Measurements from ENCODE around the gene TMEM247. TPM values are rescaled to one million over a fixed set of nuclear protein-coding genes. Genes with fewer than 3 reads are reported as not detected.
A peak's percentile ranks its signal among the peaks of the same experiment; 100 is the strongest.

TMEM247 gene
- total RNA-seq, 2 experiments from 2014 or later, result not detected

DNA sequence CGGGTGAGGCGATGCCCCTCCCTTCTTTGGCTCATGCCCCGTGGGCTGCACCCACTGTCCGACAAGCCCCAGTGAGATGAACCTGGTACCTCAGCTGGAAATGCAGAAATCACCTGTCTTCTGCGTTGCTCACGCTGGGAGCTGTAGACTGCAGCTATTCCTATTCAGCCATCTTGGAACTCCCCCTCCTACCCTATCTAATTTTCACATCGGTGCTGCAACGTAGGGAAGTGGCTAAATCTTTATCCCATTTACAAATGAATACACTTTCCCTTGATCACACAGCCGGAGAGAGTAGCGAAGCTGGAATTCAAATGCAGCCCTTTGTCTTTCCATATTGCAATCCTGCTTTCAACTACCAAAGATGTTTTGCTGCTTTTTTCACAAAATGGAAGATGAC is 1.4 kb upstream of the TMEM247 start:
- DNase-seq, result no peak
- H3K27me3 Mint-ChIP-seq (ENCODE audit: low read depth), result peaks cover 18% of the 10 kb centered on the region

GRCh38 chr2:46480562-46480961 is 1.2 kb downstream of the TMEM247 start:
- H3K27ac Mint-ChIP-seq, result no peak overlapping the region
- DNase-seq (no peak), ATAC-seq (no peak)
- no peaks in the 10 kb centered on the region for H3K9me3 Mint-ChIP-seq (ENCODE audit: insufficient read depth)
- H3K36me3 Mint-ChIP-seq (ENCODE audit: low read depth), result no peaks in the 10 kb centered on the region
- POLR2A ChIA-PET, result no interaction called here
- CTCF ChIA-PET, result interaction anchor here (1.8 kb wide), 1 partner anchor 18 kb away, joined by 5 read pairs; no protein-coding TSS in a partner anchor
- H3K4me3 Mint-ChIP-seq, result no peak overlapping the region
- peaks cover 8% of the 10 kb centered on the region for H3K4me1 Mint-ChIP-seq (ENCODE audit: low read depth)
- peaks cover 5% of the 10 kb centered on the region for H3K27me3 Mint-ChIP-seq (ENCODE audit: low read depth)

More for the DNA sequence above, 1.4 kb upstream of the TMEM247 start:
- Mint-ChIP-seq H3K4me3 (no peak overlapping the region), H3K4me1 (ENCODE audit: low read depth) (peaks cover 8% of the 10 kb centered on the region), H3K9me3 (ENCODE audit: insufficient read depth) (no peaks in the 10 kb centered on the region), H3K36me3 (ENCODE audit: low read depth) (no peaks in the 10 kb centered on the region), H3K27ac (no peak overlapping the region)
- ChIA-PET CTCF (interaction anchor here (1.3 kb wide), 1 partner anchor 415 kb away, joined by 3 read pairs; no protein-coding TSS in a partner anchor), POLR2A (no interaction called here)
- ATAC-seq, result no peak

- Mint-ChIP-seq H3K9me3 (ENCODE audit: insufficient read depth) (no peaks in the 10 kb centered on the region), H3K36me3 (ENCODE audit: low read depth) (no peaks in the 10 kb centered on the region), H3K27me3 (ENCODE audit: low read depth) (peaks cover 5% of the 10 kb centered on the region), H3K27ac (no peak overlapping the region), H3K4me3 (no peak overlapping the region), H3K4me1 (ENCODE audit: low read depth) (peaks cover 8% of the 10 kb centered on the region)
- POLR2A ChIA-PET, result no interaction called here
- DNase-seq (no peak), ATAC-seq (no peak)
- CTCF ChIA-PET, result interaction anchor here (1.1 to 1.8 kb wide), 3 partner anchors 19 to 296 kb away, joined by 3 to 5 read pairs (median 3); no protein-coding TSS in a partner anchor
These were observed 2.1 kb downstream of the TMEM247 start for GRCh38 chr2:46481198-46482193.

- no peak for ATAC-seq
- ChIA-PET CTCF (interaction anchor here (1.4 kb wide), 1 partner anchor 107 kb away, joined by 3 read pairs; no protein-coding TSS in a partner anchor), POLR2A (no interaction called here)
- no peak for DNase-seq
- no peak overlapping the region for H3K27ac Mint-ChIP-seq
- peaks cover 2% of the 10 kb centered on the region for H3K4me1 Mint-ChIP-seq (ENCODE audit: low read depth)
- no peaks in the 10 kb centered on the region for H3K9me3 Mint-ChIP-seq (ENCODE audit: insufficient read depth)
- H3K36me3 Mint-ChIP-seq (ENCODE audit: low read depth), result no peaks in the 10 kb centered on the region
- no peak overlapping the region for H3K4me3 Mint-ChIP-seq
- H3K27me3 Mint-ChIP-seq (ENCODE audit: low read depth), result peaks cover 5% of the 10 kb centered on the region
These were observed 3.1 kb downstream of the TMEM247 start for GRCh38 chr2:46482490-46482889.

DNA sequence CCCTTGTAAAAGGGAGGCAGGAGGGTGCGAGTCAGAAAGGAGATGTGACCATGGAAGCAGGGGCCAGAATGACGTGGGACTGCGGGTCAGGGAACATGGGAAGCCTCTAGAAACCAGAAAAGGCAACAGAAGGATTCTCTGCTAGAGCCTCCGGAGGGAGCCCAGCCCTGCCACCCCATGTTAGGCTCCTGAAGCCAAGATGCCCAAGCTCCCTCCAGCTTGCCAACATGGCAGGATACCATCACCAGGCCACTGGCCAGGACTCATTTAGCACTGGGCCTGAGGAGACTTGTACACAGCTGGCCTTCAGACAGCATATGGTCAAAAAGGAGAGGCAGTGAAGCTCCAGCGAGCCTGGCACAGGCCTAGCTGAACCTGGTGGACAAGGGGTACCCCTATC is 5.6 kb downstream of the TMEM247 start:
- H3K27ac Mint-ChIP-seq, result no peak overlapping the region
- no peaks in the 10 kb centered on the region for H3K9me3 Mint-ChIP-seq (ENCODE audit: insufficient read depth)
- ChIA-PET POLR2A (no interaction called here), CTCF (no interaction called here)
- peaks cover 5% of the 10 kb centered on the region for H3K27me3 Mint-ChIP-seq (ENCODE audit: low read depth)
- no peaks in the 10 kb centered on the region for H3K36me3 Mint-ChIP-seq (ENCODE audit: low read depth)
- no peak overlapping the region for H3K4me3 Mint-ChIP-seq
- no peak for ATAC-seq
- no peaks in the 10 kb centered on the region for H3K4me1 Mint-ChIP-seq (ENCODE audit: low read depth)
- DNase-seq, result no peak

DNA sequence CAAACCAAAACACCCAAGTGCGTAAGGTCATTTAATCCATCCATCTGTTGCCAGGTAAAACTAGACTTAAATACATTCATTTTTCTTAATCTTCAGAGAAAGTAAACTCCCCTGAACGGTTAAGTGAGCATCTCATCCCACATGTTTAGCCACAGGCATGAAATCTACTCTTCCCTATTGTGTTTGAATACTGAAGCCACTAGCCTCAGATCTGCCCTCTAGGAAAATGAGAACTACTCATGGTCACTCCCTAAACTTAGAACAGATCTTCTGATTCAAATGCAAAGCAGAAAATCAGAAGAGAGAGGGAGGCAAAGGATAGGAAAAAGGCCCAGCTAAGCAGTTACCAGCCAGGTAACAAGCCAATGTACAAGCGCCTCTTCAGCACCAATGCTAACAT is 7.1 kb downstream of the TMEM247 start:
- CTCF ChIA-PET, result interaction anchor here (1.0 kb wide), 1 partner anchor 51 kb away, joined by 3 read pairs; no protein-coding TSS in a partner anchor

DNA sequence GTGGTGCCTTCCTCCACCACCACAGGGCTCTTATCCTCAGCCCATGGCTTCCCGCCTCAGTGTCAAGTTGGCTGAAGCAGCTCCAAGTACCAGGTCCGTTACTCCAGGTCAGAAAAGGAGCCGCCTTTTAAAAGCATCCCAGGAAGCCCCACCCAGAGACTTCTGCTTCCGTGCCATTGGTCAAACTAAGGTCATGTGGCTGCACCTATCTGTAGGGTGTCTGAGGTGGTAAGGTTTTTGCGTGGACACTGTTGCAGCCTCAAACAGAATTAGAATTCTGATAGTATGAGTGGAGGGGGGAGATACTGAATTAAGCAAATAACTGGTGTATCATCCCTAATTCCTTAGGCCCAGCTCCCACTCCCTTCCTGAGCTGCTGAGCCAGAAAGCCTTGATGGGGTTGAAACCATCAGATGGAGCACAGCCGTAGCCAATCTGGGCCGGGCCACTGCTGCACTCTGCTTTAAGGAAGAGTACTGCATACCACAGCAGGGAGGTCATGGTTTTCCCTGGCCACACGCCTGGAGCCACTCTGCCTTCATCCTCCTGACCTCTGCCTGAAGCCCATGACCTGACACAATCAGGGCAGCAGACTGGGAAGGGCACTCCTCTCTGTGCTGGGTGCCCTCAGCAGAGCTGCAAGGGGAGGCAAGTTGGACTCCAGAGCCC is 8.4 kb downstream of the TMEM247 start:
- Mint-ChIP-seq H3K9me3 (ENCODE audit: insufficient read depth) (no peaks in the 10 kb centered on the region), H3K27ac (no peak overlapping the region), H3K4me1 (ENCODE audit: low read depth) (no peaks in the 10 kb centered on the region), H3K36me3 (ENCODE audit: low read depth) (no peaks in the 10 kb centered on the region), H3K27me3 (ENCODE audit: low read depth) (peaks cover 5% of the 10 kb centered on the region), H3K4me3 (no peak overlapping the region)
- no peak for DNase-seq
- CTCF ChIA-PET, result no interaction called here
- no peak for ATAC-seq
- POLR2A ChIA-PET, result no interaction called here

More for the DNA sequence above, 7.1 kb downstream of the TMEM247 start:
- Mint-ChIP-seq H3K4me3 (no peak overlapping the region), H3K27ac (no peak overlapping the region), H3K9me3 (ENCODE audit: insufficient read depth) (no peaks in the 10 kb centered on the region), H3K27me3 (ENCODE audit: low read depth) (peaks cover 5% of the 10 kb centered on the region), H3K36me3 (ENCODE audit: low read depth) (no peaks in the 10 kb centered on the region), H3K4me1 (ENCODE audit: low read depth) (no peaks in the 10 kb centered on the region)
- POLR2A ChIA-PET, result no interaction called here
- ATAC-seq (no peak), DNase-seq (no peak)

GRCh38 chr2:46488389-46488788 is 9.0 kb downstream of the TMEM247 start:
- DNase-seq (no peak), ATAC-seq (no peak)
- CTCF ChIA-PET, result no interaction called here
- H3K27me3 Mint-ChIP-seq (ENCODE audit: low read depth), result peaks cover 5% of the 10 kb centered on the region
- H3K27ac Mint-ChIP-seq, result no peak overlapping the region
- POLR2A ChIA-PET, result no interaction called here
- no peak overlapping the region for H3K4me3 Mint-ChIP-seq
- no peaks in the 10 kb centered on the region for H3K36me3 Mint-ChIP-seq (ENCODE audit: low read depth)
- no peaks in the 10 kb centered on the region for H3K9me3 Mint-ChIP-seq (ENCODE audit: insufficient read depth)
- H3K4me1 Mint-ChIP-seq (ENCODE audit: low read depth), result no peaks in the 10 kb centered on the region

DNA sequence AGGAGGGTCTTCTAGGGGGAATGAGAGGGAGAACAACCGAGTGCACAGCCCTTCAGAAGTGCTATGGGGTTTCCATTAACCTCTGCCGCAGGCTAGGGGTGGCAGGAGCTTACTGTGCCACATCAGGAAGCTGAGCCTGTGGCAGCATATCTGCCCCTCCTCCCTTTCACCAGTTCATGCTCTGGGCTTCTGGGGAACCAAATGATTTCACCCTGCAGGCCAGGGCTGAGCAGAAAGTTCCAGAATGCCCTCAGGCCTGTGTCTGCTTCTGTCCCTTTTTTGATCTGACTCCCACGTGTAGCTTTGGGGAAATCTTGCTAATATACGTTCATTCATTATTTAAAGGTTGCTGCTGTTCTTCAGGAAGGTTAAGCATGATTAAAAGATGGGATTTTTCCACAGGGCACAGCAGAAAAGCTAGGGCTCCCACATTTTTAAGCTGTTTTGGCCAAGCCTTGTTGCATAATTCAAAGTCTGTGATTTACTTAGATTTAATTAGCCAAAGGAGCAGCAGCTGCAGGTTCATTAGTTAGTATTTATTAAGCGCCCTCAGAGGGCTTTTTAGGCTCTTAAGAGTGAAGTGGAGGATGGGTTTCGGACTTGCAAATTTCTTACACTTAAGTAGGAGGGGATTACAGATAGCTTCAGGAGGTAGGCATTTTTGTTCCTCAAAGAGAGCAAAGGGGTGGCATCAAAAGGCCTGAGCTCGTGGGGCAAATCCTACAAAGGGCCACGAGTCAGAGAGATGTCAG is 10.2 kb downstream of the TMEM247 start:
- ChIA-PET POLR2A (no interaction called here), CTCF (no interaction called here)
- Mint-ChIP-seq H3K4me3 (no peak overlapping the region), H3K27ac (no peak overlapping the region), H3K9me3 (ENCODE audit: insufficient read depth) (no peaks in the 10 kb centered on the region), H3K36me3 (ENCODE audit: low read depth) (no peaks in the 10 kb centered on the region), H3K27me3 (ENCODE audit: low read depth) (peaks cover 5% of the 10 kb centered on the region), H3K4me1 (ENCODE audit: low read depth) (no peaks in the 10 kb centered on the region)
- DNase-seq (no peak), ATAC-seq (no peak)

GRCh38 chr2:46490521-46491141 is 11.3 kb downstream of the TMEM247 start:
- CTCF ChIA-PET, result interaction anchor here (1.5 kb wide), 1 partner anchor 47 kb away, joined by 3 read pairs; no protein-coding TSS in a partner anchor
- DNase-seq, result no peak
- POLR2A ChIA-PET, result interaction anchor here (0.8 kb wide), 1 partner anchor 170 kb away, joined by 3 read pairs; no protein-coding TSS in a partner anchor
- no peaks in the 10 kb centered on the region for H3K4me1 Mint-ChIP-seq (ENCODE audit: low read depth)
- H3K4me3 Mint-ChIP-seq, result no peak overlapping the region
- peaks cover 3% of the 10 kb centered on the region for H3K27me3 Mint-ChIP-seq (ENCODE audit: low read depth)
- no peak for ATAC-seq
- H3K36me3 Mint-ChIP-seq (ENCODE audit: low read depth), result no peaks in the 10 kb centered on the region
- H3K27ac Mint-ChIP-seq, result no peak overlapping the region
- H3K9me3 Mint-ChIP-seq (ENCODE audit: insufficient read depth), result no peaks in the 10 kb centered on the region

DNA sequence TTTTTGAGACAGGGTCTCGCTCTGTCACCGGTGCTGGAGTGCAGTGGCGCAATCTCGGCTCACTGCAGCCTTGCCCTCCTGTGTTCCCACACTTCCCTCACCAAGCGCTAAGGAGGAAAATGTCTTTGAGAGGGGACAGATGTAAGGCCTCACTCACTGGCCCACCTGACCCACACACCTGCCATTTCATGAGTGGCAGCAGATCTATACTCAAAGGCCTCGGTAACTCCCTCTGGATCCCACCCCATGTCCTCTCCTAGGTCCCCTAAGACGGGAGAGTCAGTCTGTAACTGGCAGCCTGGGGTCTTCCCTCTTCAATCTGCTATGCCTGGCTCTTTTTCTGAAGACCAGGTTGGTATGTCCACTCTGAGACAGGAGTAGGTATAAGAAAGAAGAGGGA is 12.9 kb downstream of the TMEM247 start:
- Mint-ChIP-seq H3K4me1 (ENCODE audit: low read depth) (no peaks in the 10 kb centered on the region), H3K36me3 (ENCODE audit: low read depth) (no peaks in the 10 kb centered on the region), H3K27ac (no peak overlapping the region), H3K4me3 (no peak overlapping the region), H3K27me3 (ENCODE audit: low read depth) (no peaks in the 10 kb centered on the region), H3K9me3 (ENCODE audit: insufficient read depth) (no peaks in the 10 kb centered on the region)
- ATAC-seq (no peak), DNase-seq (peak; percentile 17)
- ChIA-PET CTCF (no interaction called here), POLR2A (no interaction called here)
